Effector CD4-positive, alpha-beta T cell (primary cell): ENCODE data around the gene AVPR1B. TPM values are rescaled to one million over a fixed set of nuclear protein-coding genes. Genes with fewer than 3 reads are reported as not detected.

ENCODE experiments used
- DNase-seq: peaks from one replicate; pipeline ENCODE4 v3.0.0-alpha.2; 2020
- total RNA-seq: gene quantifications from one replicate; lab custom pipeline; 2026; lab: John Stamatoyannopoulos, UW

Gene AVPR1B
- not detected for total RNA-seq

GRCh38 chr1:206117151-206117948 is at the start of gene AVPR1B:
AVPR1B (minus strand) TSS chr1:206117388; CDS start chr1:206116890, 498 bp downstream.
- DNase-seq = no peak

- no peak for DNase-seq
Observed at GRCh38 chr1:206145771-206146290, 28.6 kb upstream of the AVPR1B start.

- DNase-seq = no peak
Observed at GRCh38 chr1:206144605-206145004, 27.4 kb upstream of the AVPR1B start.

- DNase-seq = no peak
Observed at GRCh38 chr1:206143537-206144172, 26.5 kb upstream of the AVPR1B start.

GRCh38 chr1:206142770-206143169 is 25.6 kb upstream of the AVPR1B start:
- no peak for DNase-seq

GRCh38 chr1:206142011-206142410 is 24.8 kb upstream of the AVPR1B start:
- no peak for DNase-seq

GRCh38 chr1:206136241-206136640 is 19.1 kb upstream of the AVPR1B start:
- DNase-seq = no peak

- no peak for DNase-seq
Observed at GRCh38 chr1:206135248-206135647, 18.1 kb upstream of the AVPR1B start.

GRCh38 chr1:206133751-206134415 is 16.7 kb upstream of the AVPR1B start:
- DNase-seq = no peak

- no peak for DNase-seq
Observed at GRCh38 chr1:206131037-206131436, 13.8 kb upstream of the AVPR1B start.

- no peak for DNase-seq
Observed at GRCh38 chr1:206128196-206128595, 11.0 kb upstream of the AVPR1B start.

GRCh38 chr1:206127336-206127735 is 10.1 kb upstream of the AVPR1B start:
- DNase-seq = no peak

- no peak for DNase-seq
Observed at GRCh38 chr1:206125346-206125745, 8.2 kb upstream of the AVPR1B start.

GRCh38 chr1:206122686-206123085 is 5.5 kb upstream of the AVPR1B start:
- DNase-seq = no peak

GRCh38 chr1:206121269-206121668 is 4.1 kb upstream of the AVPR1B start:
- DNase-seq = no peak

GRCh38 chr1:206120406-206120805 is 3.2 kb upstream of the AVPR1B start:
- DNase-seq = no peak

GRCh38 chr1:206116873-206117150 is 376 bp downstream of the AVPR1B start:
- DNase-seq = no peak

- no peak for DNase-seq
Observed at GRCh38 chr1:206116191-206116872, 856 bp downstream of the AVPR1B start.

GRCh38 chr1:206115791-206116190 is 1.4 kb downstream of the AVPR1B start:
- no peak for DNase-seq

GRCh38 chr1:206114692-206115640 is 2.2 kb downstream of the AVPR1B start:
- no peak for DNase-seq

- DNase-seq = no peak
Observed at GRCh38 chr1:206112600-206113301, 4.4 kb downstream of the AVPR1B start.
